ENCODE results near the gene SLC23A2.
"Not testable (repeated sequence)": the region's sequence is repeated elsewhere in the genome, so short reads cannot be mapped to it uniquely, and the experiment has no call there.

SLC23A2 gene

DNA sequence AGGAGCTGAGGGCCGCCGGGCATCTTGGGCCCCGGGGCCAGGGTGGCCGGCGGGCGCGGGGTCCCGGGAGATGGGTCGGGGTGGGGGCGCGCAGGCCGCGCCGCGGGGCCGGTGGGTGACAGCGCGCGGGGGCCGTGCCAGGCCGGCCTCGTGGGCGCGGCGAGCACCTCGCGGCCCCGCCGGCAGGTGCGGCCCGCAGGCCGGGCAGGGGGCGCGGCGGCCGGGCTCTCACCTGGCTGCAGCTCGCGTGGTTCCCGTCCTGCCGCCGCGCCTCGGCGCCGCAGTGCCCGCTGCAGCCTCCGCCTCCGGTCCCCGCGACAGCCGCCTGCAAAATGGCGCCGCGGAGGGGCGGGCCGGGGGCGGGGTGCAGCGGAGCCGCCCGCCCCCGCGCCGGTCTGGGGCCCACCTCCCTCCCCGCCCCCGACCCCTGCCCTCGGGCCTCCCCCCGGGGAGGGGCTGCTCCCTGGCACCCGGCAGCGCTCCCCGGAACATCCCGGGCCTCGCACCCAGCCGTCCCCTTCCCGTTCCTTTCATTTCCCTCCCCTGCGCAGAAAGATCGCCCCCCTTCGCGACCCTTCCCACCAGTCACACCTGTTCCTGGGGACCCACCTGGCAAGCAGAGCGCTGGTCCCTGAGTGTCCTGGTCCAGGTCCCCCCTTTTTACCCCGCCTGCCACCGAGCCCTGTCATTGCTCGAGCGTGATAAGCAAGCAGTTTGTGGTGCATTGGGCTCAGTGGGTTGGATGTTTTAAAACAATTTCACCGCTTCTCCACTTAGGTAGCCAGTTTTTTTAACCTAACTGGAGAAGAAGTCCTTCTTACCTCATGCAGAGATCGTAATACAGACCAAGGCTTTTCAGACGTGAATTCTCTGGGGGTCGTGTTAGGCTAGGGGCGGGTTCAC, at the start of gene SLC23A2:
TSS of gene SLC23A2 (minus strand) at position 337 of the 903 bp plus-strand sequence. CDS start 68,948 bp downstream, outside the sequence.
- DNase-seq (ENCODE audit: low read depth): no peak

DNA sequence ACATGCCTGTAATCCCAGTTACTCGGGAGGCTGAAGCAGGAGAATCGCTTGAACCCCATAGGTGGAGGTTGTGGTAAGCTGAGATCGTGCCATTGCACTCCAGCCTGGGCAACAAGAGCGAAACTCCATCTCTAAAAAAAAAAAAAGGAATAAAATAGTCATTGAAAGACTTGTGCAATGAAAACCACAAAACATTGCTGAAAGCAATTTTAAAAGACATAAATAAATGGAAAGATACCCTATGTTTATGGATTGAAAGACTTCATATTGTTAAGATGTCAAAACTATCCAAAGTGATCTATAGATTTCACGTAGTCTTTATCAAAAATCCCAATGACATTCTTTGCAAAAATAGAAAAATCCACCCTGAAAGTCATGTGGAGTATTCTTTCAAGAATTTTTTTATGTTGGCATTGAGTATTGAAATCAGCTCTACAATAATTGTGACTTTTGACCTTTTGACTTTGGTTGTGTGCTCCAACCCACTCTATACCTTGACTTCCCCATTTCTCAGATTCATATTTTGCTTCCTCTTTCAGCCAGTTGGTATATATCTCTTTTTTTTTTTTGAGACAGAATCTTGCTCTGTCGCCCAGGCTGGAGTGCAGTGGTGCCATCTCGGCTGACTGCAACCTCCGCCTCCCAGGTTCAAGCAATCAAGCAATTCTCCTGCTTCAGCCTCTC, 45.5 kb upstream of the SLC23A2 start:
- no peak for DNase-seq (ENCODE audit: low read depth)

DNA sequence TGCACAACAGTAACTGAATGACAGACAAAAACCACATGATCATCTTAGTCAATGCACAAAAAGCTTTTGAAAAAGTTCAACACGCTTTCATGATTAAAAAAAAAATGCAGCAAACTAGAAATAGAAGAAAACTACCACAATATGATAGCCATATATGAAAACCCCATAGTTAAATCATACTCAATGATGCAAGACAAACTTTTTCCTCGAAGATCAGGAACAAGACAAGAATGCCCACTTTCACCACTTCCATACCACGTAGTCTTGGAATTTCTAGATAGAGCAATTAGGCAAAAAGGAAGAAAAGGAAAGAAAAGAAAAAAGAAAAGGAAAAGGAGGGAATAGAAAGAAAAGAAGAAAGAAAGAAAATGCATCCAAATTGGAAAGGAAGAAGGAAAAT, 44.6 kb upstream of the SLC23A2 start:
- no peak for DNase-seq (ENCODE audit: low read depth)

DNA sequence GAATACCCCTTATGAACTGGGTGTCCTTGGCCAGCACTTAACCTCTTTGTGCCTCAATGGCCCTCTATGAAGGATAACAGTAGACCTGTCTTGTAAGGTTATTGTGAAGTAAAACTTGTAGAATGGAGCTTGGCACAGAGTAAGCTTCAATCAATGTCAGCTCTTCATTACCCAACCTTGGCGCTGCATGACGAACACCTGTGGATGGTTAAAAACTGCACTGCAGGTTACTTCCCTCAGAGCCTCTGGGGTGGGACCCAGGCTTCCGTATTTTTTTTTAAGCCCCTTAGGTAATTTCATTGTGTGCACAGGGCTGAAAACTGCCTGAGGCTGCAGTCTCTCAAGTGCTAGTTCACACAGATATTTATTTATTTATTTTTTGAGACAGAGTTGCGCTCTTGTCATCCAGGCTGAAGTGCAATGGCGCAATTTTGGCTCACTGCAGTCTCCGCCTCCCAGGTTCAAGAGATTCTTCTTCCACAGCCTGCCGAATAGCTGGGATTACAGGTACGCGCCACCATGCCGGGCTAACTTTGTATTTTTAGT, 42.8 kb upstream of the SLC23A2 start:
- no peak for DNase-seq (ENCODE audit: low read depth)

DNA sequence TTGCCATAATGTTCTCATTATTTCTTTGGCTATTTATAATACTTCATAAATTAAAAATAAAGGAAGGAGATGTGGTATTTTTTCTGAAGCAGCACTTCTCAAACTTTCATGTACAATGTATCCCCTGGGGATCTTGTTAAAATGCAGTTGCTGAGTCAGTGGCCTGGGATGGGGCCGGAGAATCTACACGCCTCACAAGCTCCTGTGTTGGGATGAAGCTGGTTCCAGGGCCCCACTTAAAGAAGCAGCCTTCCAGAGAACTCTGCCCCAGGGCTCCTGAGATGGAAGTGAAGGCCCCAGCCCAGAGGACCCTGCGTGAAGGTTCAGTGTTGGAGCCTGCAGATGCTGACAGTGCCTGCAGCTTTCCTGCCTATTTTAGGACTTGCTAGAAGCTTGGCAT, 40.1 kb upstream of the SLC23A2 start:
- DNase-seq (ENCODE audit: low read depth): no peak

DNA sequence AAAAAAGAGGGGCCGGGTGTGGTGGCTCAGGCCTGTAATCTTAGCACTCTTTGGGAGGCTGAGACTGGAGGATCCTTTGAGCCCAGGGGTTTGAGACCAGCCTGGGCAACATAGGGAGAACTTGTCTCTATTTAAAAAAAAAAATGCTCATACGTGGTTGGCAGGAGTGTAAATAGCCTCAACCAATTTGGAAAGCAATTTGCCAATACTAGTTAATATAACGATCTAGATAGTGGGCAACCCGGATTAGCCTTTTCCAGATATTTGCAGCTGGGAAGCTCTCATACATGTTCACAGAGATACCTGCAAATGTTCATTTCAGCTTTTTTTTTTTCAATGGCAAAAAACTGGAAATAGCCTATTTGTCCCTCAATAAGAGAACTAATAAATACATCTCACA, 39.0 kb upstream of the SLC23A2 start:
- DNase-seq (ENCODE audit: low read depth): no peak

DNA sequence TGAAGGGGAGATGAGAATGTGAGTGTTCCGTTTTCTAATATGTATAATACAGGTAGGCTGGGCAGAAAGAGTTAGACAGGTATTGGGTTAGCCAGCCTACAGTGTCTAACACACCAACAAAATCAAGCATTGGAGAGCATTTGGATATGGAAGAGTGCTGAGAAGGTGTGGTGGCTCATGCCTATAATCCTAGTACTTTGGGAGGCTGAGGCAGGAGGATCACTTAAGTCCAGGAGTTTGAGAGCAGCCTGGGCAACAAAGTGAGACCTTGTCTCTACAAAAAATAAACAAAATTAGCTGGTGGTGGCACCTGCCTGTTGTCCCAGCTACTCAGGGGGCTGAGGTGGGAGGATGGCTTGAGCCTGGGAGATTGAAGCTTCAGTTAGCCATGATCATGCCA, 38.6 kb upstream of the SLC23A2 start:
- no peak for DNase-seq (ENCODE audit: low read depth)

DNA sequence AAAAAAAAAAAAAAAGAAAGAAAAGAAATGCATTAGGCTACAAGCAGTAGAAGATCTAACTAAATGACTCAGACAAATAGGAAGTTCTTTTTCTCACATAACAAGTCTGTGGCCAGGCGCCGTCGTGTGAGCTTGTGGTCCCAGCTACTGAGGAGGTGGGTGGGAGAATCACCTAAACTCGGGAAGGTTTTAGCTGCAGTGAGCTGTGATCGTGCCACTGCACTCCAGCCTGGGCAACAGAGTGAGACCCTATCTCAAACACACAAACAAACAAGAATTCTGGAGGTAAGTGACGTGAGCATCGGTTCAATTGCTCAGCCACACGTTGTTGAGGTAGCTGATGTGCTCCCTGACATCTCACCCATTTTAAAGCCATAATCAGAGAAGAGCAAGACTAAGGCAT, 37.9 kb upstream of the SLC23A2 start:
- DNase-seq (ENCODE audit: low read depth): no peak

DNA sequence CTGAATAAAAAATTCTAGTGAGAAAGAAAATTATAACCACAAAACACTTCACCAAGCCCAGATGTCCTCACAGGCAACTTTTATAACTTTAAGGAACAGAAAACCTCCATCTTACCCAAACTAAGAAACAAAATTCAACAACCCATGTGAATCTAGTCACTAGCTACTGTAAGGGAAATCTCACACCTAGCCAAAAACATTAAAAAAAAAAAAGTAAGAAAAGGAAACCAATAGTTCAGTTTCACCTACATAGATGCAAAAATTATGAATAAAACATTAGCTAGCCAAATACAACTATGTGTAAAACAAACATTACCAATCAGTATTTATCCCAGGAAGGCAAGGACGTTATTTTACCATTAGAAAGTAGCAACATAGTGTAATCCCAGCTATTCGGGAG, 35.5 kb upstream of the SLC23A2 start:
- DNase-seq (ENCODE audit: low read depth): no peak

DNA sequence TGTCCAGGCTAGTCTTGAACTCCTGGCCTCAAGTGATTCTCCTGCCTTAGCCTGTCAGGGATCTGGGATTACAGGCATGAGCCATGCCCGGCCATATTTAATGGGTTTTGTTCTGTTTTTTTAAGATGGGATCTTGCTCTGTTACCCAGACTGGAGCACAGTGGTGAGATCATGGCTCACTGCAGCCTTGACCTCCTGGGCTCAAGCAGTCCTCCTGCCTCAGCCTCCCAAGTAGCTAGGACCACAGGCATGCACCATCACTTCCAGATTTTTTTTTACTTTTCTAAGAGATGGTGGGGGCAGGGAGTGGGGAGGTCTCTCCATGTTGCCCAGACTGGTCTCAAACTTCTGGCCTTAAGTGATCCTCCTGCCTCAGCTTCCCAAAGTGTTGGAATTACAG, 34.2 kb upstream of the SLC23A2 start:
- not testable (repeated sequence) for DNase-seq (ENCODE audit: low read depth)

DNA sequence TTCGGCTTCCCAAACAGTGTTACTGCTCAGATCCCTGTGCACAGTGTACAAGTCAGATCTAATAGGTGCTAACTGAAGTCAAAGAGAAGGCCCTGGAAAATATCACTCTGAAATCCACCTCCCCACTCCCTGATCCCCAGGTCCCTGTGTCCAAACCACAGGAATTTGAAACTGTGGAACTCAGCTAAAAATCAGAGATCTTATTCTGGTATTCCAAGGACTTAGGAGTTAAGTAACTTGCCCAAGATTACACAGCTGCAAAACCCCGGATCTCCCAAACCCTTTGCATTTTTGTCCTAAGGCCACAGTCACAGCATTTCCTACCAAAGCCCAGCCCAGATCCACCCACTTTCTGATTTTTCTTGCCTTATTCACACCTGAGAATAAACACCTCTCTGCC, 32.3 kb upstream of the SLC23A2 start:
- DNase-seq (ENCODE audit: low read depth): no peak

DNA sequence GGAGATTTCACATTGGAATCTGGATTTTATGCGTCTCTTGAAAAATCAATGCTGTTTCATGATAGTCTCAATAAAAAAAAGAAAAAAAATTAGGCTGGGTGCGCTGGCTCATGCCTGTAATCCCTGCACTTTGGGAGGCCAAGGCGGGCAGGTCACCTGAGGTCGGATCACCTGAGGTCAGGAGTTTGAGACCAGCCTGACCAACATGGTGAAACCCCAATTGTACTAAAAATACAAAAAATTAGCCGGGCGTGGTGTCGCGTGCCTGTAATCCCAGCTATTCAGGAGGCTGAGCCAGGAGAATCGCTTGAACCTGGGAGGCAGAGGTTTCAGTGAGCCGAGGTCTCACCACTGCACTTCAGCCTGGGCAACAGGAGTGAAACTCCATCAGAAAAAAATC, 30.4 kb upstream of the SLC23A2 start:
- not testable (repeated sequence) for DNase-seq (ENCODE audit: low read depth)

DNA sequence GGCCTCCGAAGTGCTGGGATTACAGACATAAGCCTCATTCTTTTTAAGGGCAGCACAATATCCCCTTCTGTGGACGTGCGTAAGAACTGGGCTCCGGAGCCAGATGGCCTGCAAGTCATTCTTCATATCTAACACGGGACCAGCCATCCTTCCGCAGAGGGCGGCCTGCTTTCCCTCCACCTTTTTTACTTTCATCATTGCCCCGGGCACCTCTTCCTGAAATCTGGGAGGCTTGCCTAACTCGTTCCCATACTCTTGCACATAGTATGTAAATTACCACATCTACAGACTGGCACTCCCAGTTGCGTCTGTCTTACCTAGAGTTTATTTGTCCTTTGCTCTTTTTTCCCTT, 29.9 kb upstream of the SLC23A2 start:
- no peak for DNase-seq (ENCODE audit: low read depth)

DNA sequence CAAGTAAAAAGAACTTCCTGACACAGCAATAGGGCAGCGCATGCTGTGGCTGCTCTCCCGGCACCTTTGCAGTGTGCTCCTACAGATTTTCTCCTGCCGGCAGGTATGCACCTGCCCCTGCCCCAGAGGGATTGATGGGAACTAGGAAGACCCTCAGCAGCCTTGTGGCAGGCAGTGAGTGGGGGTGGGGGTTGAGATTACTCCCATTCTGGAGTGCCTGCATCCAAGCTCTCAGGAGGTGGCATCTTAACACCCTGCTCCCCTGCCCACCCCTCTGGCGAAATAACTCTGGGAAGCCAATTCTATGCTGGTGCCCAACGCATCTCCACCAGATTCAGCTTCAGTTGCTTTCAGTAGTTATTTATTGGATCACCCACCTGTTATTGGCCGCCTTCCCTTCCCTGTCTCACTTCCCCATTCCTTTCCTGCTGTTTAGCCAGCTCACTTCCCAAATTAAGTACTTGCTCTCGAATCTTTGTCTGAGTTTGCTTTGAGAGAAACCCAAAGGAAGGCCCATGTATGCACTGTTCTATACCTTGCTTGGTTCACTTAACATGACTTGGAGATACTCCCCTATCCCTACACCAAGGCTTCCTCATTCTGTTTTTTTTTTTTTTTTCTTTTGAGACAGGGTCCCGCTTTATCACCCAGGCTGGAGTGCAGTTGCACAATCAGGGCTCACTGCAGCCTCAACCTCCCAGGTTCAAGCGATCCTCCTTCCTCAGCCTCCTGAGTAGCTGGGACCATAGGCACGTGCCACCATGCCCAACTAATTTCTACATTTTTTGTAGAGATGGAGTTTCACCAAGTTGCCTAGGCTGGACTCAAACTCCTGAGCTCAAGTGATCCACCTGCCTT, 29.3 kb upstream of the SLC23A2 start:
- no peak for DNase-seq (ENCODE audit: low read depth)

DNA sequence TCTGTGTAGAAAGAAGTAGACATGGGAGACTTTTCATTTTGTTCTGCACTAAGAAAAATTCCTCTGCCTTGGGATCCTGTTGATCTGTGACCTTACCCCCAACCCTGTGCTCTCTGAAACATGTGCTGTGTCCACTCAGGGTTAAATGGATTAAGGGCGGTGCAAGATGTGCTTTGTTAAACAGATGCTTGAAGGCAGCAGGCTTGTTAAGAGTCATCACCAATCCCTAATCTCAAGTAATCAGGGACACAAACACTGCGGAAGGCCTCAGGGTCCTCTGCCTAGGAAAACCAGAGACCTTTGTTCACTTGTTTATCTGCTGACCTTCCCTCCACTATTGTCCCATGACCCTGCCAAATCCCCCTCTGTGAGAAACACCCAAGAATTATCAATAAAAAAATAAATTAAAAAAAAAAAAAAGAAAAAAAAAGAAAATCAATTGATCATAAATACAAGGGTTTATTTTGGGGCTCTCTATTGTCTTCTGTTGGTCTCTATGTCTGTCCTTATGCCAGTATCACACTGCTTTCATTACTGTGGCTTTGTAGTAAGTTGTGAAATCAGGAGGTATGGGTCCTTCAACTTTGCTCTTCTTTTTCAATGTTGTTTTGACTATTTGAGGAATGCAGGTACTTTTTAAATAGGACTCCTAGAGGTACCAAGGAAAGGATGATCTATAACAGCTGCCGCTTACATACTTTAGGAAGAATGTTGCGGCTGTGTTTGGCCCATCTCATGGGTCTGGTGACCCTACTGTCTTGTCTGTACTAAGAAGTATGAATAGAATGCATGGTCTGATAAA, 27.1 kb upstream of the SLC23A2 start:
- DNase-seq (ENCODE audit: low read depth): not testable (repeated sequence)

DNA sequence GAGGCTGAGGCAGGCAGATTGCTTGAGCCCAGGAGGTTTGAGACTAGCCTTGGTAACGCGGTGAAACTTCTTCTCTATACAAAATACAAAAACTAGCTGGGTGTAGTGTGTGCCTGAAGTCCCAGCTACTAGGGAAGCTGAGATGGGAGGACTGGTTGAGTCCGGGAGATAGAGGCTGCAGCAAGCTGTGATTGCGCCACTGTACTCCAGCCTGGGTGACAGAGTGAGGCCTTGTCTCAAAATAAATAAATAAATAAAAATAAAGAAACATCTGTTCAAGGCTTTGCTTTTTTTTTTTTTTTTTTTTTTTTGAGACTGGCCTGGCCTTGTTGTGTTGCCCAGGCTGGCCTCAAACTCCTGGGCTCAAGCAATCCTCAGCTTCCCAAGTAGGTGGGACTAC, 23.7 kb upstream of the SLC23A2 start:
- no peak for DNase-seq (ENCODE audit: low read depth)

DNA sequence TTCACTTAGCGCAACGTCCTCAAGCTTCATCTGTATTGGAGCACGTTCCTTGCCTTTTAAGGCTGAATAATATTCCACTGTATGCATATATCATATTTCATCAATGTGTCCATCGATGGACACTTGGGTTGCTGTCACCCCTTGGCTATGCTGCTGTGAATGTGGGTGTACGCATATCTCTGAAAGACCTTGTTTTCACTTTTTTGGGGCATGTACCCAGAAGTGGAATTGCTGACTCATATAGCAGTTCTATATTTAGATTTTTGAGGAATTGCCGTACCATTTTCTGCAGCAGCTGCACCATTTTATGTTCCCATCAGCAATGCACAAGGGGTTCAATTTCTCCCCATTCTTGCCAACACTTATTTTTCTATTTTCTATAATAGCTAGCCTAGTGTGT, 22.8 kb upstream of the SLC23A2 start:
- DNase-seq (ENCODE audit: low read depth): no peak

DNA sequence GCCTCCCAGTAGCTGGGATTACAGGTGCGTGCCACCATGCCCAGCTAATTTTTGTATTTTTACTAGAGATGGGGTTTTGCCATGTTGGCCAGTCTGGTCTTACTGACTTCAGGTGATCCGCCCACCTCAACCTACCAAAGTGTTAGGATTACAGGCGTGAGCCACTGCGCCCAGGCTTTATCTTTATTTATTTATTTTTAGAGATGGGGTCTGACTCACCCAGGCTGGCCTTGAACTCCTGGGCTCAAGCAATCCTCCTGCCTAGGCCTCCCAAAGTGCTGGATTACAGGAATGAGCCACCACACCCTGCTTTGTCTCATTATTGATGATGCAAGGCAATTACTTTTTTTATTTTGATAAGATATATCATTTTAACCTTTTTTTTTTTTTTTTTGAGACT, 21.9 kb upstream of the SLC23A2 start:
- DNase-seq (ENCODE audit: low read depth): not testable (repeated sequence)

DNA sequence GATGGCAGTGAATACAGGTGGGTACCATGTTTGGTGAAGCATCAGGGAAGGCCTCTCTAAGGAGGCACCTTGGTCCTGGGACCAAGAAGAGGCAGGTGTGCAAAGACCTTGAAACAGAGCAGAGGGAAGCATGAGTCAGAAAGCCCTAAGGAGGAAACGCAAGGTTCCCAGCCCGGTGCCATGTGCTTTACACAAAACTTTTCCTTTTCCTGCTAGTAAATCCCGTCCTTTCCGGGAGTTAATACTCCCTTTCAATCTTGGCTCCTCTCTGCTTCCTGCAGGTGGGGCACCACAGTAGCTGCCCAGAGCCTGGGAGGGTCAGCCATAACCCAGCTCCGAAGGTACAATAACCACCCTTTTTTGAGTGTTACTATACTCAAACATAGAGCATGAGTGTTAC, 19.4 kb upstream of the SLC23A2 start:
- no peak for DNase-seq (ENCODE audit: low read depth)

DNA sequence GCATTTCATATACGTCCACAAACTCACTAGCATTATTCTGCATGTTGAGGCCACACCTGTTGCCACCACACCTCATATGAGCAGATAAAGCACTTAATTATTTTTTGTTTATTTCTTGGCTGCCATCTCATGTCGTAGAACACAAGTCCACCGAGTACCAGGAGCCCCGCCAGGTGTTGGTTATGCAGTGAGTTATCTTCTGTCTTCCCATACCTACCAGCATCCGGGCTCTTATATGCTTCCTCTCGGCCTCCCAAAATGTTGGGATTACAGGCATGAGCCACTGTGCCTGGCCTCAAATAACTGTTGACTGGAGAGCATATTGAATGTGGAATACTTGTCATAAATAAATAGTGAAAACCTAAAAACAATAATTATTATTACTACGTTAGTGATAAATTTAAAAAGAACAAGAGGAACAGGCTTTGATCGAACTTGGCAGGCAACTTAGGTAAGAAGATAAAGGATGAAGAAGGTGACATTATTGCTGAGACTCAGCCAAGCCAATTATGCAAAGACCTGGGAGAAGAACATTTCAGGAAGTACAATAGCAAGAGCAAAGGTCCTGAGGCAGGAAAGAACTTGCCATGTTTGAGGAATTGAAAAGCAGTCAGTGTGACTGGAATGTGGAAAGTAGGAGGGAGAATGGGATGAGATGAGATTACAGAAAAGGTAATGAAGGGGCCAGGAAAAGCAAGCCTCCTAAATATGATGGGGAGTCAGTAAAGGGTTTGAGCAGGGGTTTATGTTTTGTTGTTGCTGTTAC, 12.6 kb upstream of the SLC23A2 start:
- no peak for DNase-seq (ENCODE audit: low read depth)

DNA sequence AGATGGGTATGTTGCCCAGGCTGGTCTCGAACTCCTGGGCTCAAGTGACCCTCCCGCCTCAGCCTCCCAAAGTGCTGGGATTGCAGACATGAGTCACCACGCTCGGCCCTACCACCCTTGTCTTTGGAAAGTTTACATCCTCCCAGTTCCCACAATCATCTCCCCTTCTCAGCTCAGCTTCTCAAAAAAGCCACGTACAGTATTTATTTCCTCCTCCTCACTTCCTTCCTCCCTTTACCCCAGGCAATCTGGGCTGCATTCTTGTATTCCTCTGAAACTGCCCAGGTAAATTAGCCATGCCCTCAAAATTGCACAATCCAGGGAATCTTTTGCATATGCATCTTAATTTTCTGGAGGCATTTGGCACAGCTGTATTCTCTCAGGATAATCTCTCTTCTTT, 7.4 kb upstream of the SLC23A2 start:
- DNase-seq (ENCODE audit: low read depth): no peak

Measured in HS-5 (cell line).